ENCODE measurements around the gene ADK.
"Not testable (repeated sequence)": the region's sequence is repeated elsewhere in the genome, so short reads cannot be mapped to it uniquely, and the experiment has no call there.

ADK gene

GRCh38 chr10:74244097-74244685, 93.2 kb downstream of the ADK start:
- no peak for DNase-seq

GRCh38 chr10:74244807-74245206, 93.8 kb downstream of the ADK start:
- DNase-seq: no peak

GRCh38 chr10:74246495-74246894, 95.5 kb downstream of the ADK start:
- no peak for DNase-seq

- DNase-seq: no peak
Observed at GRCh38 chr10:74249865-74250264, 98.8 kb downstream of the ADK start.

GRCh38 chr10:74255214-74255613, 104.2 kb downstream of the ADK start:
- no peak for DNase-seq

- no peak for DNase-seq
Observed at GRCh38 chr10:74255888-74256357, 104.9 kb downstream of the ADK start.

- DNase-seq: no peak
Observed at GRCh38 chr10:74262856-74263255, 111.8 kb downstream of the ADK start.

- no peak for DNase-seq
Observed at GRCh38 chr10:74263996-74264395, 113.0 kb downstream of the ADK start.

GRCh38 chr10:74272288-74272687, 121.3 kb downstream of the ADK start:
- no peak for DNase-seq

- no peak for DNase-seq
Observed at GRCh38 chr10:74275755-74276290, 124.8 kb downstream of the ADK start.

- DNase-seq: no peak
Observed at GRCh38 chr10:74276416-74276815, 125.4 kb downstream of the ADK start.

GRCh38 chr10:74282151-74282847, 131.3 kb downstream of the ADK start:
- no peak for DNase-seq

- DNase-seq: no peak
Observed at GRCh38 chr10:74282848-74283210, 131.8 kb downstream of the ADK start.

- no peak for DNase-seq
Observed at GRCh38 chr10:74289188-74289587, 138.2 kb downstream of the ADK start.

- DNase-seq: no peak
Observed at GRCh38 chr10:74289951-74290350, 138.9 kb downstream of the ADK start.

- no peak for DNase-seq
Observed at GRCh38 chr10:74290708-74291107, 139.7 kb downstream of the ADK start.

- DNase-seq: no peak
Observed at GRCh38 chr10:74292871-74293427, 141.9 kb downstream of the ADK start.

- no peak for DNase-seq
Observed at GRCh38 chr10:74293686-74294371, 142.8 kb downstream of the ADK start.

GRCh38 chr10:74297389-74298080, 146.5 kb downstream of the ADK start:
- DNase-seq: no peak

GRCh38 chr10:74300074-74300621, 149.1 kb downstream of the ADK start:
- DNase-seq: not testable (repeated sequence)

GRCh38 chr10:74300666-74301065, 149.6 kb downstream of the ADK start:
- no peak for DNase-seq

GRCh38 chr10:74305730-74306129, 154.7 kb downstream of the ADK start:
- no peak for DNase-seq

Measured in activated CD4-positive, alpha-beta T cell treated with anti-CD3 and anti-CD28 coated beads for 1 hour (primary cell).